ENCODE results near the gene SZT2. TPM values are rescaled to one million over a fixed set of nuclear protein-coding genes. Genes with fewer than 3 reads are reported as not detected.
A peak's percentile ranks its signal among the peaks of the same experiment; 100 is the strongest.

Gene SZT2
- total and polyA plus RNA-seq, 2 of the 13 experiments (the other 11 are each of a cell fraction or from before 2014, with no cell fraction given): 8.0 to 8.8 TPM

DNA sequence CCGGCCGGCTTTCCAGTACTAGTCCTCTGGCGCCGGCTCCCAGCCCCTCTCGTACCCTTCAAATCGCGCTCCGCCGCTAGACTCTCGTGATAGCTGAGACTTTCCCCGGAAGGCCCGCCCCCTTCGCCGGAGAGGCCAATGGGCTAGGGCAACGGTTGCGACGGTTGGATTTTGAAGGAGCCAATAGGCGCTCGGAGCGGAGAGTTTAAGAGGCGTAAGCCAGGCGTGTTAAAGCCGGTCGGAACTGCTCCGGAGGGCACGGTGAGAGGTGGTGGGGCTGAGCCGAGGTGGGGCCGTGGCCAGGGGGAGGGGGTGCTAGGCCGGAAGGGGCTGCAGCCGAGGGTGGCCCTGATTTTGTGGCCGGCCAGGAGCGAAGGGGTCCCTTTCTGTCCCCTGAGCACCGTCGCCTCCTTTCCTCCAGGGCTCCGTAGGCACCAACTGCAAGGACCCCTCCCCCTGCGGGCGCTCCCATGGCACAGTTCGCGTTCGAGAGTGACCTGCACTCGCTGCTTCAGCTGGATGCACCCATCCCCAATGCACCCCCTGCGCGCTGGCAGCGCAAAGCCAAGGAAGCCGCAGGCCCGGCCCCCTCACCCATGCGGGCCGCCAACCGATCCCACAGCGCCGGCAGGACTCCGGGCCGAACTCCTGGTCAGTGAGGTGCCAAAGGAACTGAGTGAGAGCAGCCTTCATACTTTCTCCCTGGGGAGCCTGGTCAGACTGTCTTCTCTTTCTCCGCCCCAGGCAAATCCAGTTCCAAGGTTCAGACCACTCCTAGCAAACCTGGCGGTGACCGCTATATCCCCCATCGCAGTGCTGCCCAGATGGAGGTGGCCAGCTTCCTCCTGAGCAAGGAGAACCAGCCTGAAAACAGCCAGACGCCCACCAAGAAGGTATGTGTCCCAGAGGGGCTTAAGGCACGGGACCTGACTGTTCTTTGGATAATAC lies 30.7 kb upstream of the SZT2 start, which contains the start of gene CDC20 (continued):
- TF ChIP-seq, protein P1, sequence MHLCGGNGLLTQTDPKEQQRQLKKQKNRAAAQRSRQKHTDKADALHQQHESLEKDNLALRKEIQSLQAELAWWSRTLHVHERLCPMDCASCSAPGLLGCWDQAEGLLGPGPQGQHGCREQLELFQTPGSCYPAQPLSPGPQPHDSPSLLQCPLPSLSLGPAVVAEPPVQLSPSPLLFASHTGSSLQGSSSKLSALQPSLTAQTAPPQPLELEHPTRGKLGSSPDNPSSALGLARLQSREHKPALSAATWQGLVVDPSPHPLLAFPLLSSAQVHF (CRISPR knock-in tag; IDR thresholded peaks at IDR 0.05): peak; percentile 97
- TF ChIP-seq TEAD3 (CRISPR knock-in tag; optimal IDR thresholded peaks at IDR 0.05; ENCODE audit: borderline replicate concordance) (no peak), SMAD1 (CRISPR knock-in tag; IDR thresholded peaks at IDR 0.05; ENCODE audit: borderline replicate concordance, low read depth) (no peak; the same call in 1 of the 2 replicates), ZFP1 (CRISPR knock-in tag; IDR thresholded peaks at IDR 0.05) (no peak), ATRX (CRISPR knock-in tag; IDR thresholded peaks at IDR 0.05; ENCODE audit: borderline replicate concordance) (no peak), ZNF709 (CRISPR knock-in tag; IDR thresholded peaks at IDR 0.05) (no peak; the same call in 1 of the 2 replicates), SYNCRIP (IDR thresholded peaks at IDR 0.05; ENCODE audit: insufficient read depth, low read depth, low read length) (no peak), ATAD3A (CRISPR knock-in tag; IDR thresholded peaks at IDR 0.05) (no peak), ZFY (CRISPR knock-in tag; IDR thresholded peaks at IDR 0.05) (no peak), ZNF136 (CRISPR knock-in tag; IDR thresholded peaks at IDR 0.05; ENCODE audit: low read depth) (no peak)
- TF ChIP-seq, protein P2, sequence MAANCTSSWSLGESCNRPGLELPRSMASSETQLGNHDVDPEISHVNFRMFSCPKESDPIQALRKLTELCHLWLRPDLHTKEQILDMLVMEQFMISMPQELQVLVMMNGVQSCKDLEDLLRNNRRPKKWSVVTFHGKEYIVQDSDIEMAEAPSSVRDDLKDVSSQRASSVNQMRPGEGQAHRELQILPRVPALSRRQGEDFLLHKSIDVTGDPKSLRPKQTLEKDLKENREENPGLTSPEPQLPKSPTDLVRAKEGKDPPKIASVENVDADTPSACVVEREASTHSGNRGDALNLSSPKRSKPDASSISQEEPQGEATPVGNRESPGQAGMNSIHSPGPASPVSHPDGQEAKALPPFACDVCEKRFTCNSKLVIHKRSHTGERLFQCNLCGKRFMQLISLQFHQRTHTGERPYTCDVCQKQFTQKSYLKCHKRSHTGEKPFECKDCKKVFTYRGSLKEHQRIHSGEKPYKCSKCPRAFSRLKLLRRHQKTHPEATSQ (CRISPR knock-in tag; IDR thresholded peaks at IDR 0.05; ENCODE audit: borderline replicate concordance): peak; percentile 94
- TF ChIP-seq, protein P3, sequence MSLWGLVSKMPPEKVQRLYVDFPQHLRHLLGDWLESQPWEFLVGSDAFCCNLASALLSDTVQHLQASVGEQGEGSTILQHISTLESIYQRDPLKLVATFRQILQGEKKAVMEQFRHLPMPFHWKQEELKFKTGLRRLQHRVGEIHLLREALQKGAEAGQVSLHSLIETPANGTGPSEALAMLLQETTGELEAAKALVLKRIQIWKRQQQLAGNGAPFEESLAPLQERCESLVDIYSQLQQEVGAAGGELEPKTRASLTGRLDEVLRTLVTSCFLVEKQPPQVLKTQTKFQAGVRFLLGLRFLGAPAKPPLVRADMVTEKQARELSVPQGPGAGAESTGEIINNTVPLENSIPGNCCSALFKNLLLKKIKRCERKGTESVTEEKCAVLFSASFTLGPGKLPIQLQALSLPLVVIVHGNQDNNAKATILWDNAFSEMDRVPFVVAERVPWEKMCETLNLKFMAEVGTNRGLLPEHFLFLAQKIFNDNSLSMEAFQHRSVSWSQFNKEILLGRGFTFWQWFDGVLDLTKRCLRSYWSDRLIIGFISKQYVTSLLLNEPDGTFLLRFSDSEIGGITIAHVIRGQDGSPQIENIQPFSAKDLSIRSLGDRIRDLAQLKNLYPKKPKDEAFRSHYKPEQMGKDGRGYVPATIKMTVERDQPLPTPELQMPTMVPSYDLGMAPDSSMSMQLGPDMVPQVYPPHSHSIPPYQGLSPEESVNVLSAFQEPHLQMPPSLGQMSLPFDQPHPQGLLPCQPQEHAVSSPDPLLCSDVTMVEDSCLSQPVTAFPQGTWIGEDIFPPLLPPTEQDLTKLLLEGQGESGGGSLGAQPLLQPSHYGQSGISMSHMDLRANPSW (CRISPR knock-in tag; IDR thresholded peaks at IDR 0.05; ENCODE audit: borderline replicate concordance): no peak
- TF ChIP-seq, protein P4, sequence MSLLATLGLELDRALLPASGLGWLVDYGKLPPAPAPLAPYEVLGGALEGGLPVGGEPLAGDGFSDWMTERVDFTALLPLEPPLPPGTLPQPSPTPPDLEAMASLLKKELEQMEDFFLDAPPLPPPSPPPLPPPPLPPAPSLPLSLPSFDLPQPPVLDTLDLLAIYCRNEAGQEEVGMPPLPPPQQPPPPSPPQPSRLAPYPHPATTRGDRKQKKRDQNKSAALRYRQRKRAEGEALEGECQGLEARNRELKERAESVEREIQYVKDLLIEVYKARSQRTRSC (CRISPR knock-in tag; IDR thresholded peaks at IDR 0.05; ENCODE audit: low read depth): no peak
- TF ChIP-seq, protein P5, sequence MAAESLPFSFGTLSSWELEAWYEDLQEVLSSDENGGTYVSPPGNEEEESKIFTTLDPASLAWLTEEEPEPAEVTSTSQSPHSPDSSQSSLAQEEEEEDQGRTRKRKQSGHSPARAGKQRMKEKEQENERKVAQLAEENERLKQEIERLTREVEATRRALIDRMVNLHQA (CRISPR knock-in tag; IDR thresholded peaks at IDR 0.05): no peak
- TF ChIP-seq, protein P6, sequence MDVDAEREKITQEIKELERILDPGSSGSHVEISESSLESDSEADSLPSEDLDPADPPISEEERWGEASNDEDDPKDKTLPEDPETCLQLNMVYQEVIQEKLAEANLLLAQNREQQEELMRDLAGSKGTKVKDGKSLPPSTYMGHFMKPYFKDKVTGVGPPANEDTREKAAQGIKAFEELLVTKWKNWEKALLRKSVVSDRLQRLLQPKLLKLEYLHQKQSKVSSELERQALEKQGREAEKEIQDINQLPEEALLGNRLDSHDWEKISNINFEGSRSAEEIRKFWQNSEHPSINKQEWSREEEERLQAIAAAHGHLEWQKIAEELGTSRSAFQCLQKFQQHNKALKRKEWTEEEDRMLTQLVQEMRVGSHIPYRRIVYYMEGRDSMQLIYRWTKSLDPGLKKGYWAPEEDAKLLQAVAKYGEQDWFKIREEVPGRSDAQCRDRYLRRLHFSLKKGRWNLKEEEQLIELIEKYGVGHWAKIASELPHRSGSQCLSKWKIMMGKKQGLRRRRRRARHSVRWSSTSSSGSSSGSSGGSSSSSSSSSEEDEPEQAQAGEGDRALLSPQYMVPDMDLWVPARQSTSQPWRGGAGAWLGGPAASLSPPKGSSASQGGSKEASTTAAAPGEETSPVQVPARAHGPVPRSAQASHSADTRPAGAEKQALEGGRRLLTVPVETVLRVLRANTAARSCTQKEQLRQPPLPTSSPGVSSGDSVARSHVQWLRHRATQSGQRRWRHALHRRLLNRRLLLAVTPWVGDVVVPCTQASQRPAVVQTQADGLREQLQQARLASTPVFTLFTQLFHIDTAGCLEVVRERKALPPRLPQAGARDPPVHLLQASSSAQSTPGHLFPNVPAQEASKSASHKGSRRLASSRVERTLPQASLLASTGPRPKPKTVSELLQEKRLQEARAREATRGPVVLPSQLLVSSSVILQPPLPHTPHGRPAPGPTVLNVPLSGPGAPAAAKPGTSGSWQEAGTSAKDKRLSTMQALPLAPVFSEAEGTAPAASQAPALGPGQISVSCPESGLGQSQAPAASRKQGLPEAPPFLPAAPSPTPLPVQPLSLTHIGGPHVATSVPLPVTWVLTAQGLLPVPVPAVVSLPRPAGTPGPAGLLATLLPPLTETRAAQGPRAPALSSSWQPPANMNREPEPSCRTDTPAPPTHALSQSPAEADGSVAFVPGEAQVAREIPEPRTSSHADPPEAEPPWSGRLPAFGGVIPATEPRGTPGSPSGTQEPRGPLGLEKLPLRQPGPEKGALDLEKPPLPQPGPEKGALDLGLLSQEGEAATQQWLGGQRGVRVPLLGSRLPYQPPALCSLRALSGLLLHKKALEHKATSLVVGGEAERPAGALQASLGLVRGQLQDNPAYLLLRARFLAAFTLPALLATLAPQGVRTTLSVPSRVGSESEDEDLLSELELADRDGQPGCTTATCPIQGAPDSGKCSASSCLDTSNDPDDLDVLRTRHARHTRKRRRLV (CRISPR knock-in tag; IDR thresholded peaks at IDR 0.05): peak; percentile 52; the same call in 1 of the 2 replicates
- TF ChIP-seq, protein P7, sequence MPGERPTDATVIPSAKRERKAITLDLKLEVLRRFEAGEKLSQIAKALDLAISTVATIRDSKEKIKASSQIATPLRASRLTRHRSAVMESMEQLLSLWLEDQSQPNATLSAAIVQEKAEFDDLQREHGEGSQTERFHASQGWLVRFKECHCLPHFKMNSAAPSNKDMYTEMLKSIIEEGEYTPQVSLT (CRISPR knock-in tag; IDR thresholded peaks at IDR 0.05; ENCODE audit: borderline replicate concordance, low read depth): no peak
